ENCODE measurements around the gene RYR1.
"Not testable (repeated sequence)": the region's sequence is repeated elsewhere in the genome, so short reads cannot be mapped to it uniquely, and the experiment has no call there.

Gene RYR1

GRCh38 chr19:38490861-38491260 lies 57.4 kb downstream of the RYR1 start:
- no peak for DNase-seq (ENCODE audit: low read depth)

GRCh38 chr19:38492181-38492813 lies 58.8 kb downstream of the RYR1 start:
- DNase-seq (ENCODE audit: low read depth): no peak

GRCh38 chr19:38494379-38494778 lies 60.9 kb downstream of the RYR1 start:
- no peak for DNase-seq (ENCODE audit: low read depth)

GRCh38 chr19:38495375-38495774 lies 61.9 kb downstream of the RYR1 start:
- not testable (repeated sequence) for DNase-seq (ENCODE audit: low read depth)

- no peak for DNase-seq (ENCODE audit: low read depth)
Observed at GRCh38 chr19:38496116-38496515, 62.6 kb downstream of the RYR1 start.

- no peak for DNase-seq (ENCODE audit: low read depth)
Observed at GRCh38 chr19:38496603-38497487, 63.4 kb downstream of the RYR1 start.

GRCh38 chr19:38497907-38498306 lies 64.4 kb downstream of the RYR1 start:
- no peak for DNase-seq (ENCODE audit: low read depth)

GRCh38 chr19:38499532-38499931 lies 66.0 kb downstream of the RYR1 start:
- DNase-seq (ENCODE audit: low read depth): no peak

- no peak for DNase-seq (ENCODE audit: low read depth)
Observed at GRCh38 chr19:38500450-38500849, 67.0 kb downstream of the RYR1 start.

GRCh38 chr19:38502410-38503076 lies 69.1 kb downstream of the RYR1 start:
- DNase-seq (ENCODE audit: low read depth): no peak

GRCh38 chr19:38503077-38503410 lies 69.6 kb downstream of the RYR1 start:
- no peak for DNase-seq (ENCODE audit: low read depth)

GRCh38 chr19:38505958-38506357 lies 72.5 kb downstream of the RYR1 start:
- no peak for DNase-seq (ENCODE audit: low read depth)

GRCh38 chr19:38506375-38506722 lies 72.9 kb downstream of the RYR1 start:
- no peak for DNase-seq (ENCODE audit: low read depth)

GRCh38 chr19:38506723-38507550 lies 73.4 kb downstream of the RYR1 start:
- DNase-seq (ENCODE audit: low read depth): no peak

GRCh38 chr19:38507551-38508127 lies 74.1 kb downstream of the RYR1 start:
- DNase-seq (ENCODE audit: low read depth): no peak

- no peak for DNase-seq (ENCODE audit: low read depth)
Observed at GRCh38 chr19:38508507-38508906, 75.0 kb downstream of the RYR1 start.

- DNase-seq (ENCODE audit: low read depth): no peak
Observed at GRCh38 chr19:38509027-38509426, 75.5 kb downstream of the RYR1 start.

GRCh38 chr19:38511074-38511708 lies 77.7 kb downstream of the RYR1 start:
- no peak for DNase-seq (ENCODE audit: low read depth)

- DNase-seq (ENCODE audit: low read depth): no peak
Observed at GRCh38 chr19:38512277-38512676, 78.8 kb downstream of the RYR1 start.

- DNase-seq (ENCODE audit: low read depth): not testable (repeated sequence)
Observed at GRCh38 chr19:38513156-38513555, 79.7 kb downstream of the RYR1 start.

GRCh38 chr19:38513762-38514167 lies 80.3 kb downstream of the RYR1 start:
- DNase-seq (ENCODE audit: low read depth): no peak

Data from GM04503 (cell line).